ENCODE data around the gene TAS2R41. TPM values are rescaled to one million over a fixed set of nuclear protein-coding genes. Genes with fewer than 3 reads are reported as not detected.
A peak's percentile ranks its signal among the peaks of the same experiment; 100 is the strongest.

The TAS2R41 gene
- total and polyA plus RNA-seq, 7 donors: not detected

GRCh38 chr7:143514487-143514886, 36.8 kb downstream of the TAS2R41 start:
- TF ChIP-seq CTCF (IDR thresholded peaks at IDR 0.05): no peak
- intact Hi-C loops (cut with DNase I): no loop called here

GRCh38 chr7:143514995-143515735, 37.5 kb downstream of the TAS2R41 start:
- no peak overlapping the region for H3K4me3 ChIP-seq
- no peaks in the 10 kb centered on the region for H3K9me3 ChIP-seq
- ATAC-seq: no peak
- DNase-seq: peak; percentile 30 to 73
- H3K36me3 ChIP-seq (ENCODE audit: insufficient read depth in 1 of 2, low read depth in 1 of 2): no peaks in the 10 kb centered on the region
- intact Hi-C loops (cut with DNase I): no loop called here
- no peak overlapping the region for H3K27ac ChIP-seq
- no peaks in the 10 kb centered on the region for H3K4me1 ChIP-seq
- 26 to 38% (median 37%) methylated on average over 3 of the region's 3 CpGs for WGBS, 3 donors
- H3K27me3 ChIP-seq (ENCODE audit: insufficient read depth in 3 of 3, low read length in 2 of 3): peaks cover 0 to 5% (median 3%) of the 10 kb centered on the region in 3 donors
- TF ChIP-seq CTCF (IDR thresholded peaks at IDR 0.05): no peak

More at GRCh38 chr7:143514487-143514886, 36.8 kb downstream of the TAS2R41 start:
- Histone ChIP-seq H3K27me3 (ENCODE audit: insufficient read depth in 3 of 3, low read length in 2 of 3) (peaks cover 0 to 5% (median 3%) of the 10 kb centered on the region in 3 donors), H3K4me1 (no peaks in the 10 kb centered on the region), H3K27ac (no peak overlapping the region), H3K9me3 (no peaks in the 10 kb centered on the region), H3K36me3 (ENCODE audit: insufficient read depth in 1 of 2, low read depth in 1 of 2) (no peaks in the 10 kb centered on the region), H3K4me3 (no peak overlapping the region)
- WGBS, 3 donors: 28 to 39% (median 37%) methylated on average over 2 of the region's 2 CpGs
- ATAC-seq: no peak
- no peak for DNase-seq

- Histone ChIP-seq H3K4me3 (no peak overlapping the region), H3K4me1 (no peaks in the 10 kb centered on the region), H3K27ac (no peak overlapping the region), H3K27me3 (ENCODE audit: insufficient read depth in 3 of 3, low read length in 2 of 3) (peaks cover 0 to 5% (median 3%) of the 10 kb centered on the region in 3 donors), H3K36me3 (ENCODE audit: insufficient read depth in 1 of 2, low read depth in 1 of 2) (no peaks in the 10 kb centered on the region), H3K9me3 (no peaks in the 10 kb centered on the region)
- intact Hi-C loops (cut with DNase I): no loop called here
- TF ChIP-seq CTCF (IDR thresholded peaks at IDR 0.05): no peak
- 92 to 97% (median 92%) methylated on average over 2 of the region's 2 CpGs for WGBS, 3 donors
- DNase-seq: no peak
- no peak for ATAC-seq
These were observed 39.3 kb downstream of the TAS2R41 start for GRCh38 chr7:143516981-143517380.

- DNase-seq (no peak), ATAC-seq (no peak)
- H3K9me3 ChIP-seq: no peaks in the 10 kb centered on the region
- H3K27me3 ChIP-seq (ENCODE audit: insufficient read depth in 3 of 3, low read length in 2 of 3): peaks cover 0 to 4% (median 2%) of the 10 kb centered on the region in 3 donors
- no peak overlapping the region for H3K4me3 ChIP-seq
- H3K36me3 ChIP-seq (ENCODE audit: insufficient read depth in 1 of 2, low read depth in 1 of 2): no peaks in the 10 kb centered on the region
- WGBS, 3 donors: 62 to 74% (median 64%) methylated on average over 4 of the region's 4 CpGs
- intact Hi-C loops (cut with DNase I): no loop called here
- no peak overlapping the region for H3K27ac ChIP-seq
- TF ChIP-seq CTCF (IDR thresholded peaks at IDR 0.05): no peak
- no peaks in the 10 kb centered on the region for H3K4me1 ChIP-seq
These were observed 40.8 kb downstream of the TAS2R41 start for GRCh38 chr7:143518521-143518920.

GRCh38 chr7:143518941-143519340, 41.3 kb downstream of the TAS2R41 start:
- 82 to 92% (median 90%) methylated on average over 11 of the region's 11 CpGs for WGBS, 3 donors
- no peak for TF ChIP-seq CTCF (IDR thresholded peaks at IDR 0.05)
- Histone ChIP-seq H3K27me3 (ENCODE audit: insufficient read depth in 3 of 3, low read length in 2 of 3) (no peaks in the 10 kb centered on the region), H3K4me3 (no peak overlapping the region), H3K4me1 (no peaks in the 10 kb centered on the region), H3K27ac (no peak overlapping the region), H3K9me3 (no peaks in the 10 kb centered on the region), H3K36me3 (ENCODE audit: insufficient read depth in 1 of 2, low read depth in 1 of 2) (no peaks in the 10 kb centered on the region)
- ATAC-seq (no peak), DNase-seq (no peak)
- intact Hi-C loops (cut with DNase I): no loop called here

Data from psoas muscle (tissue), 8 donors.